Hepatocyte (in vitro differentiated cells): ENCODE data around the gene TVP23A.

Source experiments
- EZH2 ChIP-seq: fragments of 200-600 bp; sonication (generic); IDR thresholded peaks from 2 replicates; pipeline ENCODE4 v1.6.1; 2016; ENCODE audit warnings: antibody characterized with exemption, mild to moderate bottlenecking, borderline replicate concordance
- TF ChIP-seq, protein P1 (sequence below): fragments of 200-600 bp; sonication (generic); IDR thresholded peaks from 2 replicates; pipeline ENCODE4 v1.5.1; 2016; ENCODE audit warnings: antibody characterized with exemption, mild to moderate bottlenecking; ENCODE audit not compliant: poor library complexity

DNA sequence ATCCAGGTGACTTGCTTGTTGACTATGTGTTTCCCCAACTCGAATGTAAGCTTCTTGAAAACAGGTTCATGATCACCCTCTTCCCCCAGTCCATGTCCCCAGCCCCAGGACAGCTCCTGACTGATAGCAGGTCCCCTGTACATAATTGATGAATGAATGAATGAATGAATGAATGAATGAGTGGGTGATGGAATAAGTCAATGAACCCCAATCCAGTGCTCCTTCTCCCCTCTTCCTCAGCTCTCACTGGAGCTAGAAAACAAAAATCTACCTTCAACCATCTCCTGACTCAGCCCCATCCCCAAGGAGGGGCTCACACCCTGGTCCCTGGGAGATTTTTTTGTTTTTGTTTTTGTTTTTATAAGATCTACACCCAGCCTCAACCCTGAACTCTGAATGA, 16.2 kb upstream of the TVP23A start:
- TF ChIP-seq, protein P1, sequence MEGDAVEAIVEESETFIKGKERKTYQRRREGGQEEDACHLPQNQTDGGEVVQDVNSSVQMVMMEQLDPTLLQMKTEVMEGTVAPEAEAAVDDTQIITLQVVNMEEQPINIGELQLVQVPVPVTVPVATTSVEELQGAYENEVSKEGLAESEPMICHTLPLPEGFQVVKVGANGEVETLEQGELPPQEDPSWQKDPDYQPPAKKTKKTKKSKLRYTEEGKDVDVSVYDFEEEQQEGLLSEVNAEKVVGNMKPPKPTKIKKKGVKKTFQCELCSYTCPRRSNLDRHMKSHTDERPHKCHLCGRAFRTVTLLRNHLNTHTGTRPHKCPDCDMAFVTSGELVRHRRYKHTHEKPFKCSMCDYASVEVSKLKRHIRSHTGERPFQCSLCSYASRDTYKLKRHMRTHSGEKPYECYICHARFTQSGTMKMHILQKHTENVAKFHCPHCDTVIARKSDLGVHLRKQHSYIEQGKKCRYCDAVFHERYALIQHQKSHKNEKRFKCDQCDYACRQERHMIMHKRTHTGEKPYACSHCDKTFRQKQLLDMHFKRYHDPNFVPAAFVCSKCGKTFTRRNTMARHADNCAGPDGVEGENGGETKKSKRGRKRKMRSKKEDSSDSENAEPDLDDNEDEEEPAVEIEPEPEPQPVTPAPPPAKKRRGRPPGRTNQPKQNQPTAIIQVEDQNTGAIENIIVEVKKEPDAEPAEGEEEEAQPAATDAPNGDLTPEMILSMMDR: no peak
- no peak for TF ChIP-seq EZH2
